ENCODE results near the gene NHERF2.

GRCh38 chr16:2083409-2083808, 56.7 kb downstream of the NHERF2 start:
- TF ChIP-seq SP1 (IDR thresholded peaks at IDR 0.05) (no peak), FOXA1 (IDR thresholded peaks at IDR 0.05) (no peak), ZNF384 (IDR thresholded peaks at IDR 0.05) (no peak), L3MBTL2 (conservative IDR thresholded peaks at IDR 0.05) (no peak), HDGF (IDR thresholded peaks at IDR 0.05; ENCODE audit: borderline replicate concordance) (no peak), SUZ12 (IDR thresholded peaks at IDR 0.05) (no peak), FOXM1 (IDR thresholded peaks at IDR 0.05; ENCODE audit: borderline replicate concordance) (no peak), TARDBP (IDR thresholded peaks at IDR 0.05) (no peak), BHLHE40 (IDR thresholded peaks at IDR 0.05; ENCODE audit: borderline replicate concordance) (no peak), FOXK2 (IDR thresholded peaks at IDR 0.05) (no peak), ELF4 (IDR thresholded peaks at IDR 0.05) (no peak)
